Measurements from ENCODE around the gene LDLRAP1.

GRCh38 chr1:25594971-25595370 is 51.6 kb downstream of the LDLRAP1 start:
- TF ChIP-seq HDGF (IDR thresholded peaks at IDR 0.05; ENCODE audit: borderline replicate concordance) (no peak), FOXK2 (IDR thresholded peaks at IDR 0.05) (no peak), ELF4 (IDR thresholded peaks at IDR 0.05) (no peak), PKNOX1 (IDR thresholded peaks at IDR 0.05) (no peak), ARNT (IDR thresholded peaks at IDR 0.05) (no peak), FOXA1 (IDR thresholded peaks at IDR 0.05) (no peak), SUZ12 (IDR thresholded peaks at IDR 0.05) (no peak), LEF1 (IDR thresholded peaks at IDR 0.05; ENCODE audit: borderline replicate concordance) (no peak), L3MBTL2 (conservative IDR thresholded peaks at IDR 0.05) (no peak), FOXM1 (IDR thresholded peaks at IDR 0.05; ENCODE audit: borderline replicate concordance) (no peak), SP1 (IDR thresholded peaks at IDR 0.05) (no peak), BHLHE40 (IDR thresholded peaks at IDR 0.05; ENCODE audit: borderline replicate concordance) (no peak), ZNF384 (IDR thresholded peaks at IDR 0.05) (no peak), CTBP1 (IDR thresholded peaks at IDR 0.05; ENCODE audit: borderline replicate concordance) (no peak)
